HEK293T (cell line): ENCODE measurements around the gene SUPT3H.

Source experiments
- ARNT ChIP-seq: fragments of 450-650 bp; IDR thresholded peaks from 2 replicates; pipeline ENCODE4 v1.6.1; 2017; ENCODE audit warnings: mild to moderate bottlenecking
- BHLHE40 ChIP-seq: fragments of 450-650 bp; IDR thresholded peaks from 2 replicates; pipeline ENCODE4 v1.6.1; 2016; ENCODE audit warnings: mild to moderate bottlenecking, moderate library complexity, borderline replicate concordance
- FOXA1 ChIP-seq: fragments of 450-650 bp; IDR thresholded peaks from 2 replicates; pipeline ENCODE4 v1.6.1; 2016; ENCODE audit warnings: mild to moderate bottlenecking
- FOXK2 ChIP-seq: fragments of 450-650 bp; IDR thresholded peaks from 2 replicates; pipeline ENCODE4 v1.6.1; 2016; ENCODE audit warnings: mild to moderate bottlenecking
- HDGF ChIP-seq: fragments of 450-650 bp; IDR thresholded peaks from 2 replicates; pipeline ENCODE4 v1.6.1; 2017; ENCODE audit warnings: antibody characterized with exemption, borderline replicate concordance
- L3MBTL2 ChIP-seq: fragments of 450-650 bp; conservative IDR thresholded peaks from 2 replicates; pipeline ENCODE4 v1.6.1; 2016; ENCODE audit warnings: mild to moderate bottlenecking
- LEF1 ChIP-seq: fragments of 450-650 bp; IDR thresholded peaks from 2 replicates; pipeline ENCODE4 v1.6.1; 2017; ENCODE audit warnings: mild to moderate bottlenecking, borderline replicate concordance
- SUZ12 ChIP-seq: fragments of 450-650 bp; IDR thresholded peaks from 2 replicates; pipeline ENCODE4 v1.6.1; 2016; ENCODE audit warnings: mild to moderate bottlenecking

DNA sequence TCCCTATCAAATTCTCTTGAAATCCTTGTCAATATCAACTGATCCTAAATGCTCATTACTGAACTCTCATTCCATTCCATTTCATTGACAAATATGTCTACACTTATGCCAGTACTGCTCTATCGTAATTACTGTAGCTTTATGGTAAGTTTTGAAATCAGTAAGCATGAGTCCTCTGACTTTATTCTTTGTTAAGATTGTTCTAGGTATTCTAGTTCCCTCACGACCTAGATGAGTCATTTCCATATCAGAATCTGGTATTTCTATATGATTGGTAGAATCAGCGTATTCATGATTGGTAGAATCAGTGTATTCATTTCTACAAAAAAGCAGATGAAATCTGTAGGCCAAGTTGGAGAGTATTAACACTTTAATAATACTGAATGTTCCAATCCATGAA lies 368.2 kb downstream of the SUPT3H start:
- TF ChIP-seq SUZ12 = no peak
- no peak for TF ChIP-seq FOXA1
- no peak for TF ChIP-seq L3MBTL2
- TF ChIP-seq FOXK2 = no peak
- no peak for TF ChIP-seq BHLHE40
- no peak for TF ChIP-seq LEF1
- TF ChIP-seq ARNT = no peak
- TF ChIP-seq HDGF = no peak
